ENCODE measurements around the gene FCER1G.
"Not testable (repeated sequence)": the region's sequence is repeated elsewhere in the genome, so short reads cannot be mapped to it uniquely, and the experiment has no call there.

Gene FCER1G

DNA sequence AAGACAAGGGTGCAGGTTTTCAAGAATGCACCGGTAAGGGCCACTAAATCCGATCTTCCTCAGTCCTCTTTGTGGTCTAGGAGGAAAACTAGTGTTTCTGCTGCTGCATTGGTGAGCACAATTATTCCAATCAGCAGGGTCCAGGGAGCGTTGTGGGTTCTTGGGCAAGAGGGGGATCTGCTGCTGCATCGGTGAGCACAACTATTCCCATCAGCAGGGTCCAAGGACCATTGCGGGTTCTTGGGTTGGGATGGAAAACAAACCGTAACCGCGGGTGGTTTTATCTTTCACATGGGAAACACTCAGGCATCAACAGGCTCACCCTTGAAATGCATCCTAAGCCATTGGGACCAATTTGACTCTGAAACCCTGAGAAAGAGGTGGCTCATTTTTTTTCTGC, 36.5 kb downstream of the FCER1G start:
- no peak overlapping the region for H3K4me3 ChIP-seq (ENCODE audit: low read length, poor library complexity, severe bottlenecking)
- no peaks in the 10 kb centered on the region for H3K4me1 ChIP-seq (ENCODE audit: insufficient read depth, low read length, poor library complexity, severe bottlenecking)
- H3K4me2 ChIP-seq (ENCODE audit: low read depth, low read length, poor library complexity, severe bottlenecking), result no peak overlapping the region
- no peaks in the 10 kb centered on the region for H4K20me1 ChIP-seq (ENCODE audit: insufficient read depth, low read length, poor library complexity, severe bottlenecking)
- no peaks in the 10 kb centered on the region for H3K79me2 ChIP-seq (ENCODE audit: insufficient read depth, low read length)
- H3K9me2 ChIP-seq (replicated peaks; ENCODE audit: low read depth, low read length), result no peaks in the 10 kb centered on the region
- no peak overlapping the region for H2AFZ ChIP-seq (ENCODE audit: low read length)
- no peaks in the 10 kb centered on the region; the same call in 1 of the 2 replicates for H3K9me3 ChIP-seq (ENCODE audit: insufficient read depth, low read depth, low read length)
- no peaks in the 10 kb centered on the region for H3K27me3 ChIP-seq (ENCODE audit: insufficient read depth, low read length, poor library complexity, severe bottlenecking)
- H3K36me3 ChIP-seq (ENCODE audit: insufficient read depth, low read length), result no peaks in the 10 kb centered on the region
- TF ChIP-seq, protein P1, sequence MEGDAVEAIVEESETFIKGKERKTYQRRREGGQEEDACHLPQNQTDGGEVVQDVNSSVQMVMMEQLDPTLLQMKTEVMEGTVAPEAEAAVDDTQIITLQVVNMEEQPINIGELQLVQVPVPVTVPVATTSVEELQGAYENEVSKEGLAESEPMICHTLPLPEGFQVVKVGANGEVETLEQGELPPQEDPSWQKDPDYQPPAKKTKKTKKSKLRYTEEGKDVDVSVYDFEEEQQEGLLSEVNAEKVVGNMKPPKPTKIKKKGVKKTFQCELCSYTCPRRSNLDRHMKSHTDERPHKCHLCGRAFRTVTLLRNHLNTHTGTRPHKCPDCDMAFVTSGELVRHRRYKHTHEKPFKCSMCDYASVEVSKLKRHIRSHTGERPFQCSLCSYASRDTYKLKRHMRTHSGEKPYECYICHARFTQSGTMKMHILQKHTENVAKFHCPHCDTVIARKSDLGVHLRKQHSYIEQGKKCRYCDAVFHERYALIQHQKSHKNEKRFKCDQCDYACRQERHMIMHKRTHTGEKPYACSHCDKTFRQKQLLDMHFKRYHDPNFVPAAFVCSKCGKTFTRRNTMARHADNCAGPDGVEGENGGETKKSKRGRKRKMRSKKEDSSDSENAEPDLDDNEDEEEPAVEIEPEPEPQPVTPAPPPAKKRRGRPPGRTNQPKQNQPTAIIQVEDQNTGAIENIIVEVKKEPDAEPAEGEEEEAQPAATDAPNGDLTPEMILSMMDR (conservative IDR thresholded peaks at IDR 0.05; ENCODE audit: low read length), result no peak
- TF ChIP-seq EZH2phosphoT487 (IDR thresholded peaks at IDR 0.05; ENCODE audit: borderline replicate concordance), result no peak
- no peaks in the 10 kb centered on the region for H3F3A ChIP-seq (ENCODE audit: low read depth)
- H3K9ac ChIP-seq (ENCODE audit: low read depth, low read length, poor library complexity, severe bottlenecking), result no peak overlapping the region

DNA sequence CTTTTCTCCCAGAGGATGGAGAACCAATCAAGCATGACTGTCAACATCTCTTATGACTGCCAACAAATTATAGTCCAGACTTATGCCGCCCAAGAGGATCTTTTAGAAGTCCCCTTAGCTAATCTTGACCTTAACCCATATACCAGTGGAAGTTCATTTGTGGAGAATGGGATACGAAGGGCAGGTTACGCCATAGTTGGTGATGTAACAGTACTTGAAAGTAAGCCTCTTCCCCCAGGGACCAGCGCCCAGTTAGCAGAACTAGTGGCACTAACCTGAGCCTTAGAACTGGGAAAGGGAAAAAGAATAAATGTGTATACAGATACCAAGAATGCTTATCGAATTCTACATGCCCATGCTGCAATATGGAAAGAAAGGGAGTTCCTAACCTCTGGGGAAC, 40.2 kb downstream of the FCER1G start:
- H3F3A ChIP-seq (ENCODE audit: low read depth); H3K36me3 ChIP-seq (ENCODE audit: insufficient read depth, low read length); H3K4me2 ChIP-seq (ENCODE audit: low read depth, low read length, poor library complexity, severe bottlenecking); H4K20me1 ChIP-seq (ENCODE audit: insufficient read depth, low read length, poor library complexity, severe bottlenecking); H2AFZ ChIP-seq (ENCODE audit: low read length); H3K9me2 ChIP-seq (replicated peaks; ENCODE audit: low read depth, low read length); H3K9ac ChIP-seq (ENCODE audit: low read depth, low read length, poor library complexity, severe bottlenecking); H3K9me3 ChIP-seq (ENCODE audit: insufficient read depth, low read depth, low read length); H3K79me2 ChIP-seq (ENCODE audit: insufficient read depth, low read length); H3K4me1 ChIP-seq (ENCODE audit: insufficient read depth, low read length, poor library complexity, severe bottlenecking); H3K27me3 ChIP-seq (ENCODE audit: insufficient read depth, low read length, poor library complexity, severe bottlenecking); H3K4me3 ChIP-seq (ENCODE audit: low read length, poor library complexity, severe bottlenecking): not testable (repeated sequence)

DNA sequence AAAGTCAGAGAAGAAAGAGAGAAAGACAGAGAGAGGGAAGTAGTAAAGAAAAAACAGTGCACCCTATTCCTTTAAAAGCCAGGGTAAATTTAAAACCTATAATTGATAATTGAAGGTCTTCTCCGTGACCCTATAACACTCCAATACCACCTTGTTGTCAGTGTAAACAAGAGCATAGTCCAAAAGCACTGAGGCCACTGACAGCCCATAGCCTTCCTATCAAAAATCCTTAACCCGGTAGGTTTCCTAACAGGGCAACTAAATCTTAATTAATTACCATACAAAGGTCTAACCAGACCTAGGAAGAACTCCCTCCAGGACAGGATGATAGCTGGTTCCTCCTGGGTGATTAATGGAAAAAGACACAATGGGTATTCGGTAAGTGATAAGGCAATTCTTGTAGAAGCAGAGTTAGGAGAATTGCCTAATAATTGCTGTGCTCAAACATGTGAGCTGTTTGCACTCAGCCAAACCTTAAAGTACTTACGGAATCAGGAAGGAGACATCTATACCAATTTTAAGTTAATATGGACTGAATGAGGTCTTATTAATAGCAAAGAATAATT, 40.9 kb downstream of the FCER1G start:
- H3K36me3 ChIP-seq (ENCODE audit: insufficient read depth, low read length); H4K20me1 ChIP-seq (ENCODE audit: insufficient read depth, low read length, poor library complexity, severe bottlenecking); H2AFZ ChIP-seq (ENCODE audit: low read length); H3K4me3 ChIP-seq (ENCODE audit: low read length, poor library complexity, severe bottlenecking); H3K9ac ChIP-seq (ENCODE audit: low read depth, low read length, poor library complexity, severe bottlenecking); H3K27me3 ChIP-seq (ENCODE audit: insufficient read depth, low read length, poor library complexity, severe bottlenecking); H3K79me2 ChIP-seq (ENCODE audit: insufficient read depth, low read length); H3K9me3 ChIP-seq (ENCODE audit: insufficient read depth, low read depth, low read length); H3K4me2 ChIP-seq (ENCODE audit: low read depth, low read length, poor library complexity, severe bottlenecking); H3K4me1 ChIP-seq (ENCODE audit: insufficient read depth, low read length, poor library complexity, severe bottlenecking); H3K9me2 ChIP-seq (replicated peaks; ENCODE audit: low read depth, low read length); H3F3A ChIP-seq (ENCODE audit: low read depth): not testable (repeated sequence)

DNA sequence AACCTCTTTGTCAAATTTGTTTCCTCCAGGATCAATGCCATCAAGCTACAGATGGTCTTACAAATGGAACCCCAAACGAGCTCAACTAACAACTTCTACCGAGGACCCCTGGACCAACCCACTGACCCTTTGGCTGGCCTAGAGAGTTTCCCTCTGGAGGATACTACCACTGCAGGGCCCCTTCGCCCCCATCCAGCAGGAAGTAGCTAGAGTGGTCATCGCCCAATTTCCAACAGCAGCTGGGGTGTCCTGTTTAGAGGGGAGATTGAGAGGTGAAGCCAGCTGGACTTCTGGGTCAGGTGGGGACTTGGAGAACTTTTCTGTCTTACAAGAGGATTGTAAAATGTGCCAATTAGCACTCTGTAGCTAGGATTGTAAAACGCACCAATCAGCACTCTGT, 42.0 kb downstream of the FCER1G start:
- H3K27me3 ChIP-seq (ENCODE audit: insufficient read depth, low read length, poor library complexity, severe bottlenecking), result not testable (repeated sequence)

More for the DNA sequence above, 42.0 kb downstream of the FCER1G start:
- not testable (repeated sequence) for H3K4me1 ChIP-seq (ENCODE audit: insufficient read depth, low read length, poor library complexity, severe bottlenecking); H4K20me1 ChIP-seq (ENCODE audit: insufficient read depth, low read length, poor library complexity, severe bottlenecking); H3K4me2 ChIP-seq (ENCODE audit: low read depth, low read length, poor library complexity, severe bottlenecking); H3F3A ChIP-seq (ENCODE audit: low read depth); H3K9me2 ChIP-seq (replicated peaks; ENCODE audit: low read depth, low read length); H3K36me3 ChIP-seq (ENCODE audit: insufficient read depth, low read length); H3K4me3 ChIP-seq (ENCODE audit: low read length, poor library complexity, severe bottlenecking); H3K79me2 ChIP-seq (ENCODE audit: insufficient read depth, low read length); H3K9me3 ChIP-seq (ENCODE audit: insufficient read depth, low read depth, low read length); H3K9ac ChIP-seq (ENCODE audit: low read depth, low read length, poor library complexity, severe bottlenecking); H2AFZ ChIP-seq (ENCODE audit: low read length)

Measured in Loucy (cell line).